Measurements from ENCODE around the gene CLCA4. TPM values are rescaled to one million over a fixed set of nuclear protein-coding genes. Genes with fewer than 3 reads are reported as not detected.

Gene CLCA4
- total RNA-seq, 2 experiments from 2014 or later, result not detected

DNA sequence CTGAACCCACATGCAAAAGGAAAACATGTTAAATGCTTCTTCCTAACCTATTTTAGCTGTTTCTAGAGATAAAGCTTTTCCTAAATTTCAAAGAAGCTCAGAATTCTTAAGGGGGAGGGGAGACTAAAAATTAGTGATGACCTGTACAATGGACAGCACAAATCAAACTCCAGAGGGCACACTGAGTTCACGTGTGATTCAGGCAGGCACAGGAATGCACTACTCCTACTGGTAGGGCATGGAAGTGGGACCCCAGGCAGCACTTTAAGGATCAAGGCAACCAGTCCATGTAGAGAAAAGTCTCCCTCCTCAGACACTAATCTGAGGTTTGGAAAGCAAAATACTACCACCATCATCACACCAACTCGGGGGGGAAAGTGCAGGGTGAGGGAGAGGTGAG, 31.3 kb upstream of the CLCA4 start:
- Mint-ChIP-seq H3K27me3 (no peaks in the 10 kb centered on the region), H3K27ac (no peak overlapping the region), H3K4me3 (no peak overlapping the region), H3K36me3 (ENCODE audit: low read depth) (no peaks in the 10 kb centered on the region), H3K4me1 (ENCODE audit: low read depth) (no peaks in the 10 kb centered on the region), H3K9me3 (no peaks in the 10 kb centered on the region)
- Histone ChIP-seq H3K27ac (ENCODE audit: low read depth in 1 of 2, low read length in 2 of 2) (no peak overlapping the region), H3K27me3 (ENCODE audit: control insufficient read depth in 1 of 2, insufficient read depth in 2 of 2, low read length in 2 of 2) (no peaks in the 10 kb centered on the region), H3K4me3 (ENCODE audit: low read length) (no peak overlapping the region), H3K9me3 (ENCODE audit: control insufficient read depth in 1 of 2, insufficient read depth in 1 of 2, low read length in 2 of 2) (no peaks in the 10 kb centered on the region), H3K36me3 (ENCODE audit: insufficient read depth, low read length) (no peaks in the 10 kb centered on the region), H3K4me1 (ENCODE audit: insufficient read depth, low read length) (no peaks in the 10 kb centered on the region)
- POLR2A ChIA-PET, result no interaction called here
- DNase-seq (peak in 1 of 14 experiments; percentile 15), ATAC-seq (ENCODE audit: poor library complexity) (no peak)
- intact Hi-C loops (cut with DNase I, micrococcal nuclease), result no loop called here
- TF ChIP-seq, protein P1, sequence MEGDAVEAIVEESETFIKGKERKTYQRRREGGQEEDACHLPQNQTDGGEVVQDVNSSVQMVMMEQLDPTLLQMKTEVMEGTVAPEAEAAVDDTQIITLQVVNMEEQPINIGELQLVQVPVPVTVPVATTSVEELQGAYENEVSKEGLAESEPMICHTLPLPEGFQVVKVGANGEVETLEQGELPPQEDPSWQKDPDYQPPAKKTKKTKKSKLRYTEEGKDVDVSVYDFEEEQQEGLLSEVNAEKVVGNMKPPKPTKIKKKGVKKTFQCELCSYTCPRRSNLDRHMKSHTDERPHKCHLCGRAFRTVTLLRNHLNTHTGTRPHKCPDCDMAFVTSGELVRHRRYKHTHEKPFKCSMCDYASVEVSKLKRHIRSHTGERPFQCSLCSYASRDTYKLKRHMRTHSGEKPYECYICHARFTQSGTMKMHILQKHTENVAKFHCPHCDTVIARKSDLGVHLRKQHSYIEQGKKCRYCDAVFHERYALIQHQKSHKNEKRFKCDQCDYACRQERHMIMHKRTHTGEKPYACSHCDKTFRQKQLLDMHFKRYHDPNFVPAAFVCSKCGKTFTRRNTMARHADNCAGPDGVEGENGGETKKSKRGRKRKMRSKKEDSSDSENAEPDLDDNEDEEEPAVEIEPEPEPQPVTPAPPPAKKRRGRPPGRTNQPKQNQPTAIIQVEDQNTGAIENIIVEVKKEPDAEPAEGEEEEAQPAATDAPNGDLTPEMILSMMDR (IDR thresholded peaks at IDR 0.05), result no peak
- CTCF ChIA-PET, result interaction anchor here (1.1 kb wide), 1 partner anchor 10 kb away, joined by 3 read pairs; no protein-coding TSS in a partner anchor

DNA sequence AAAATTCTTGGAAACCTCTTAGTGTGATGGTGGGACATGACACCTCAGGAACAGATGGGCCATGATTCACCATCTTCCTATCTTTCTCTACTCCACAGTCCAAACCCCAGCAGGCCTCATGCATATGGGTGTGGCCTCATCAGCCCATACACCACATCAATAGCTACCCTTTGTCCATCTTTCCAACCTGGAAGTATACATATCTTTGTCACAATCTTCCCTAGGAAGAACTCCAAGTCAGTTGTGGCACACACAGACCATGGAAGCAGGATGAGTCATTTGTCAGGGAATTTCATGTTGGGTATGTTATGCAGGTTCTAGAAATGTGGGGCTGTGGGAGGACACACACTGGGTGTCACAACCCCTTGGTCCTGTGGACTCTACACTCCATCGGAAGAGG, 30.5 kb upstream of the CLCA4 start:
- no peaks in the 10 kb centered on the region for H3K27me3 Mint-ChIP-seq
- CTCF ChIA-PET, result interaction anchor here (1.1 kb wide), 1 partner anchor 11 kb away, joined by 3 read pairs; no protein-coding TSS in a partner anchor

DNA sequence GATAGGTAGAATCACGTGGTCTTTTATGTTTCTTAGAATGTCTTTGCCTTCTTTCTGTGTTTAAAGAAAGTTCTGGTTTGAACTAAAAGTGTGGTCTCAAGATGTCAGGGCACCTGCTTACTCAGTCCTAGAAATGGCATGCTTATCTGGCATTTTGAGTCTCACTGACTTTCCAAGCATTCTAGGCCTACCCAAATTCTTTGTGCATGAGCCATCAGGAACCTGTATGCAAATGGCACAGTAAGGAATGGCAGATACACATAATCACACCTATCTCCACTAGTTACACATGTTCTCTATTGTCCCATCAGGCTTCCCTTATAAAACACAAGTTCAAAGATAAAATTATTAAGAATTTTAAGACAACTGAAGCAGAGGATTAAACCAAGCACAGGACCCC, 29.5 kb upstream of the CLCA4 start:
- CTCF ChIA-PET, result interaction anchor here (1.5 kb wide), 1 partner anchor 13 kb away, joined by 5 read pairs; no protein-coding TSS in a partner anchor
- H3K27me3 Mint-ChIP-seq, result no peaks in the 10 kb centered on the region
- no peaks in the 10 kb centered on the region for H3K9me3 ChIP-seq (ENCODE audit: control insufficient read depth in 1 of 2, insufficient read depth in 1 of 2, low read length in 2 of 2)
- H3K27ac Mint-ChIP-seq, result no peak overlapping the region
- no peaks in the 10 kb centered on the region for H3K27me3 ChIP-seq (ENCODE audit: control insufficient read depth in 1 of 2, insufficient read depth in 2 of 2, low read length in 2 of 2)
- H3K36me3 ChIP-seq (ENCODE audit: insufficient read depth, low read length), result no peaks in the 10 kb centered on the region
- H3K36me3 Mint-ChIP-seq (ENCODE audit: low read depth), result no peaks in the 10 kb centered on the region
- H3K4me3 Mint-ChIP-seq, result no peak overlapping the region
- POLR2A ChIA-PET, result no interaction called here
- intact Hi-C loops (cut with DNase I, micrococcal nuclease), result no loop called here
- DNase-seq, result no peak
- no peaks in the 10 kb centered on the region for H3K9me3 Mint-ChIP-seq
- H3K4me3 ChIP-seq (ENCODE audit: low read length), result no peak overlapping the region
- no peak for ATAC-seq (ENCODE audit: poor library complexity)
- H3K4me1 ChIP-seq (ENCODE audit: insufficient read depth, low read length), result no peaks in the 10 kb centered on the region
- TF ChIP-seq, protein P1 (IDR thresholded peaks at IDR 0.05), result no peak
- H3K27ac ChIP-seq (ENCODE audit: low read depth in 1 of 2, low read length in 2 of 2), result no peak overlapping the region
- H3K4me1 Mint-ChIP-seq (ENCODE audit: low read depth), result no peaks in the 10 kb centered on the region

More for the DNA sequence above, 30.5 kb upstream of the CLCA4 start:
- no peaks in the 10 kb centered on the region for H3K36me3 Mint-ChIP-seq (ENCODE audit: low read depth)
- Histone ChIP-seq H3K9me3 (ENCODE audit: control insufficient read depth in 1 of 2, insufficient read depth in 1 of 2, low read length in 2 of 2) (no peaks in the 10 kb centered on the region), H3K27ac (ENCODE audit: low read depth in 1 of 2, low read length in 2 of 2) (no peak overlapping the region), H3K4me1 (ENCODE audit: insufficient read depth, low read length) (no peaks in the 10 kb centered on the region), H3K27me3 (ENCODE audit: control insufficient read depth in 1 of 2, insufficient read depth in 2 of 2, low read length in 2 of 2) (no peaks in the 10 kb centered on the region), H3K36me3 (ENCODE audit: insufficient read depth, low read length) (no peaks in the 10 kb centered on the region), H3K4me3 (ENCODE audit: low read length) (no peak overlapping the region)
- no peak overlapping the region for H3K27ac Mint-ChIP-seq
- TF ChIP-seq, protein P1 (IDR thresholded peaks at IDR 0.05), result no peak
- ATAC-seq (ENCODE audit: poor library complexity), result no peak
- no peak for DNase-seq
- H3K4me1 Mint-ChIP-seq (ENCODE audit: low read depth), result no peaks in the 10 kb centered on the region
- POLR2A ChIA-PET, result no interaction called here
- H3K9me3 Mint-ChIP-seq, result no peaks in the 10 kb centered on the region
- intact Hi-C loops (cut with DNase I, micrococcal nuclease), result no loop called here
- no peak overlapping the region for H3K4me3 Mint-ChIP-seq
